Measurements from ENCODE around the gene TAF1. TPM values are rescaled to one million over a fixed set of nuclear protein-coding genes. Genes with fewer than 3 reads are reported as not detected.
"Not testable (repeated sequence)": the region's sequence is repeated elsewhere in the genome, so short reads cannot be mapped to it uniquely, and the experiment has no call there.

TAF1 gene
- total RNA-seq (10 to 100 TPM; 21.2 to 22.8 (median 22.1) TPM), polyA plus RNA-seq (8.6 TPM)
- long read RNA-seq, donor 1, partial matches to known transcripts: 1 of 3 reads
- long read RNA-seq, donor 1, other reads (novel, unspliced or antisense): 2 of 3 reads
- long read RNA-seq, donor 2, full-length matches to known transcripts: 1 of 2 reads
- long read RNA-seq, donor 2, partial matches to known transcripts: 1 of 2 reads
- long read RNA-seq, donor 2, other reads (novel, unspliced or antisense): 0 of 2 reads
- long read RNA-seq, donor 3, full-length matches to known transcripts: 3 of 26 reads
- long read RNA-seq, donor 3, partial matches to known transcripts: 10 of 26 reads
- long read RNA-seq, donor 3, other reads (novel, unspliced or antisense): 13 of 26 reads
- long read RNA-seq, donor 4, partial matches to known transcripts: 0 of 1 reads
- long read RNA-seq, donor 4, other reads (novel, unspliced or antisense): 1 of 1 reads

DNA sequence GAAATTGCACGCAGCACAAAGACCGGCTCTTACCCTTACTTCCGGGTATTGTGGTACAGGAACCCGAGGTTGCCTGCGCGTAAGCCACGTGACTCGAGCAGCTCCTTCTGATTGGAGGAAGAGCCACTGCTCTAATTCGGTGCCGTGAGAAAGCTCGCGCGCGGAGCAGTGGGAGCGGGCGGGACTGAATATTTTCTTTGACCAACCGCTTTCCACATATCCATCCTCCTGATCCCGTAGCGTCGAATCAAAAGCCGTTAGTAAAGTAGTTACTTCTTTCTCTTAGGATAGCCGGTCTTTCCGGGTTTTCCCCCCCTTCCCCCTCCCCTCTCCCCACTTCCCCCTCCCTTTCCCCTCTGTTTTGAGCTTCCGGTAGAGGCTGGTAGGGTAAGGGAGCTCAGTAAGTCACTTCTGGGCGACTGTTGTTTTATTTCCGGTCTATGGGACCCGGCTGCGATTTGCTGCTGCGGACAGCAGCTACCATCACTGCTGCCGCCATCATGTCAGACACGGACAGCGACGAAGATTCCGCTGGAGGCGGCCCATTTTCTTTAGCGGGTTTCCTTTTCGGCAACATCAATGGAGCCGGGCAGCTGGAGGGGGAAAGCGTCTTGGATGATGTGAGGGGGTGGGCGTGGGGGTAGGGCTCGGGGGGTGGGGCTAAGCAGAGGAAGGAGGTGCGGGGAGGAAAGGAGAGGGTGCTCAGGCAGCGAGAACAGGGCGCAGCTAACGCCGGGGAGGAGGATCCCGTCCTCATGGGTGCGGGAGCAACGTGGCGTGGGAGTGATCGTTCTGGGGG is at the start of gene TAF1:
TAF1 (plus strand) TSS at position 483 of the 799 bp plus-strand sequence; CDS start at position 501, 18 bp downstream.
- peak; percentile 94 to 97 for ATAC-seq

DNA sequence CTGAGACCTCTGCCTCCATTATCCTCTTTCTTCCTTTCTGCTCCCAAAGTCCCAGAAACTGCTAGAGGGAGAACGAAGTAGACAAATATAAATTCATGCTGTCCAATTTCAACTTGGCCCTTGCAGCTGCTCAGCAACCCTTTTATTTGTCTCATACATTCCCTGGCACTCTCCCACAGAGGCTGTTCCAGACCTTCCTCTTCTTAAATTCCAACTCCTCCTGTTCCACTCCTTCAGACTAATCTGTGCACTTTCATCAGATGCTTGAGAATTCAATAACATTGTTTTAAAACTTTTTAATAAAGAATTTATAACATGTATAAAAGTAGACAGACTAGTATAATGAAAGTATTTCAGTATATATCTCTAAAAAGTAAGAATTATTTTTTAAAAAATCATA is 49.2 kb upstream of the TAF1 start:
- not testable (repeated sequence) for H3K27ac ChIP-seq (ENCODE audit: low read length)

More for the DNA sequence above, at the start of gene TAF1:
- under 1% methylated on average over 51 of the region's 51 CpGs for WGBS
- no peaks in the 10 kb centered on the region for H3K4me1 ChIP-seq (ENCODE audit: control insufficient read depth, insufficient read depth, low read length)
- no peaks in the 10 kb centered on the region for H3K27me3 ChIP-seq (ENCODE audit: control insufficient read depth, insufficient read depth)
- peak within 1 kb of the TSS; percentile 88 for H3K4me3 ChIP-seq (ENCODE audit: low read length)
- H3K27ac ChIP-seq (ENCODE audit: low read length): peak within 1 kb of the TSS; percentile 98
- DNase-seq: peak; percentile 94 to 97 (median 96)
- intact Hi-C loops (cut with DNase I): loop anchor here in 1 of 4 donors (10.0 kb wide), 1 partner anchor 111 kb away; the partner anchor contains the start of gene ZMYM3
- no peaks in the 10 kb centered on the region for H3K9me3 ChIP-seq (ENCODE audit: control insufficient read depth, low read length)

DNA sequence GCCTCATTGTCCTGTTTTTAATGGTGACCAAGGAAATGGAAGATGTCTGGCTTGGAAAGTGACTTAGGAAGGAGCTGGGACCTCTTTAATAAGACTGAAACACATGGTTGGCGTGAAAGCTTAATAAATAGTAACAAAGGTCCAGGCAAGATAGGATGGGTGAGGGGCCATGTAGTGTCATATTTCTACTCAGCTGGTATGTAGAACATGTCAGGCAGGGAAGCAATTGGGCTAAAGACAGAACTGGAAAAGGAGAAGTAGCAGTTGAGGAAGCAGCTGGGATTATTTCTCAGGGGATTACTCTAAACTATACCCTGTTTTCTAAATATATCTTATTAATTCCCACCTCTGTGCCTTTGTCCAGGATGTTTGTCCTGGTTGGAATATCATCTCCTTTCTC is 46.0 kb upstream of the TAF1 start:
- Histone ChIP-seq H3K4me1 (ENCODE audit: control insufficient read depth, insufficient read depth, low read length) (no peaks in the 10 kb centered on the region), H3K9me3 (ENCODE audit: control insufficient read depth, low read length) (no peaks in the 10 kb centered on the region), H3K27ac (ENCODE audit: low read length) (no peak overlapping the region), H3K27me3 (ENCODE audit: control insufficient read depth, insufficient read depth) (no peaks in the 10 kb centered on the region), H3K4me3 (ENCODE audit: low read length) (no peak overlapping the region)
- intact Hi-C loops (cut with DNase I): no loop called here
- 61% methylated on average over 1 of the region's 1 CpG for WGBS
- ATAC-seq (no peak), DNase-seq (no peak)

More for the DNA sequence above, 49.2 kb upstream of the TAF1 start:
- intact Hi-C loops (cut with DNase I); H3K27me3 ChIP-seq (ENCODE audit: control insufficient read depth, insufficient read depth); H3K4me3 ChIP-seq (ENCODE audit: low read length); DNase-seq; H3K4me1 ChIP-seq (ENCODE audit: control insufficient read depth, insufficient read depth, low read length); H3K9me3 ChIP-seq (ENCODE audit: control insufficient read depth, low read length): not testable (repeated sequence)
- peak; percentile 35 to 41 for ATAC-seq
- WGBS: no CpG with 5 or more reads among the region's 1 CpG

DNA sequence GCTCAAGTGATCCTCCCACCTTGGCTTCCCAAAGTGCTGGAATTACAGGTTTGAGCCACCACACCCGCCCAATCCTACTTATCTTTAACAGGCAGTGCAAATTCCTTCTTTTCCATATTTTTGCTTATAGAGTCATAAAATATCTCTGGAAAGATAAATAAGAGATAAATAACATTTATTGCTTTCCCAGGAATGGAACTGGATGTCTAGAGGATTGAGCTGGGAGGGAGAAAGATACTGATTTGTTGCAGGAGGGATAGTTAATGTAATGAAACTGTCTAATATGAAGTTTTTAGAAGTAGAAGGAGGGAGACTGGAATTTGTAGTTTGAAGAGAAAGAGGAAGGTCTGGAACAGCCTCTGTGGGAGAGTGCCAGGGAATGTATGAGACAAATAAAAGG is 44.4 kb upstream of the TAF1 start:
- intact Hi-C loops (cut with DNase I): no loop called here
- H3K27me3 ChIP-seq (ENCODE audit: control insufficient read depth, insufficient read depth): no peaks in the 10 kb centered on the region
- ATAC-seq: no peak
- no peak overlapping the region for H3K27ac ChIP-seq (ENCODE audit: low read length)
- no peak for DNase-seq
- no peaks in the 10 kb centered on the region for H3K4me1 ChIP-seq (ENCODE audit: control insufficient read depth, insufficient read depth, low read length)
- no peaks in the 10 kb centered on the region for H3K9me3 ChIP-seq (ENCODE audit: control insufficient read depth, low read length)
- WGBS: 85% methylated on average over 1 of the region's 1 CpG
- no peak overlapping the region for H3K4me3 ChIP-seq (ENCODE audit: low read length)

DNA sequence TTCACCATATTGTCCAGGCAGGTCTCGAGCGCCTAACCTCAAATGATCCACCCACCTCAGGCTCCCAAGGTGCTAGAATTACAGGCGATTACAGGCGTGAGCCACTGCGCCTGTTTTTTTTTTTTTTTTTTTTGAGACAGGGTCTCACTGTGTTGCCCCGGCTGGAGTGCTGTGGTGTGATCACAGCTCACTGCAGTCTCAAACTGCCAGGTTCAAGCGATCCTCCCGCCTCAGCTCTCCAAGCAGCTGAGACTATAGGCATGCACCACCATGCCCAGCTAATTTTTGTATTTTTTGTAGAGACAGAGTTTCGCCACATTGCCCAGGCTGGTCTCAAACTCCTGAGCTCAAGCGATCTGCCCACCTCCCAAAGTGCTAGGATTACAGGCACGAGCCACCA is 41.7 kb upstream of the TAF1 start:
- DNase-seq; intact Hi-C loops (cut with DNase I): not testable (repeated sequence)

DNA sequence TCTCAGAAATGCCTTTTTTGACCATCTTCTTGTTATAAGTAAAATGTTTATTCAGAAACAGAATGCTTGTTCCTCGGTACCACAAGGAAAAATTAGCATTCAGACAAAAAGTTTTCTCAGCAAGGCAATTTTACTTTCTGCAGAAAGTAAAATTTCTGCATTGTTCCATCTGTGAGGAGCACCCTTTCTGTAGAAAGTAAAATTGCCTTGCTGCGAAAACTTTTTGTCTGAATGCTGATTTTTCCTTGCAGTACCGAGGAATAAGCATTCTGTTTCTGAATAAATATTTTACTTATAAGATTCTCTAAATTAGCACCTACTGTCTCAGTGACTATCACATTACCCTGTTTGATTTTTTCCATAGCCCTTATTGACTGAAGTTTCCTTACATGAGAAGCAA is 39.8 kb upstream of the TAF1 start:
- ATAC-seq (no peak), DNase-seq (no peak)
- no peaks in the 10 kb centered on the region for H3K4me1 ChIP-seq (ENCODE audit: control insufficient read depth, insufficient read depth, low read length)
- H3K27me3 ChIP-seq (ENCODE audit: control insufficient read depth, insufficient read depth): no peaks in the 10 kb centered on the region
- H3K9me3 ChIP-seq (ENCODE audit: control insufficient read depth, low read length): no peaks in the 10 kb centered on the region
- intact Hi-C loops (cut with DNase I): no loop called here
- no peak overlapping the region for H3K27ac ChIP-seq (ENCODE audit: low read length)
- WGBS: 98% methylated on average over 3 of the region's 3 CpGs
- H3K4me3 ChIP-seq (ENCODE audit: low read length): no peak overlapping the region

More for the DNA sequence above, 41.7 kb upstream of the TAF1 start:
- not testable (repeated sequence) for H3K27me3 ChIP-seq (ENCODE audit: control insufficient read depth, insufficient read depth); H3K4me1 ChIP-seq (ENCODE audit: control insufficient read depth, insufficient read depth, low read length); H3K9me3 ChIP-seq (ENCODE audit: control insufficient read depth, low read length); ATAC-seq; H3K27ac ChIP-seq (ENCODE audit: low read length); H3K4me3 ChIP-seq (ENCODE audit: low read length)
- 97% methylated on average over 11 of the region's 11 CpGs for WGBS

DNA sequence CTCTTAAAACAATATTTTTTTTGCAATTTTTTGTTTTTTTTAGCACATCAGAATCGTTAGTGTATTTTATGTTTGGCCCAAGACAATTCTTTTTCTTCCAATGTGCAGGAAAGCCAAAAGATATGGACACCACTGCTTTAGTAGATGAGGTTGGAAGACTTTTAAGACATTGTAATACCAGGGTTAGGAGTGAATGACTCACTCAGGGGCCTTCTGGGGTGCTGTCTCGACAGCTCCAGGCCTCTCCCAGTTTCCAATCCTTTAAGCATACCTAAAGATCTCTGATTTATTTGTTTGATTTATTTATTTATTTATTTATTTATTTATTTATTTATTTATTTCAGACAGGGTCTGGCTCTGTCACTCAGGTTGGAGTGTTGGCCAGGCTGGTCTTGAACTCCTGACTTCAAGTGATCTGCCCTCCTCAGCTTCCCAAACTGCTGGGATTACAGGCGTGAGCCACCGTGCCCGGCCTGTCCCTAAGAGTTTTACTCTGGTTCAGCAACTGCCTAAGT is 16.9 kb upstream of the TAF1 start:
- WGBS: 63% methylated on average over 2 of the region's 5 CpGs
- H3K4me1 ChIP-seq (ENCODE audit: control insufficient read depth, insufficient read depth, low read length); intact Hi-C loops (cut with DNase I): not testable (repeated sequence)

DNA sequence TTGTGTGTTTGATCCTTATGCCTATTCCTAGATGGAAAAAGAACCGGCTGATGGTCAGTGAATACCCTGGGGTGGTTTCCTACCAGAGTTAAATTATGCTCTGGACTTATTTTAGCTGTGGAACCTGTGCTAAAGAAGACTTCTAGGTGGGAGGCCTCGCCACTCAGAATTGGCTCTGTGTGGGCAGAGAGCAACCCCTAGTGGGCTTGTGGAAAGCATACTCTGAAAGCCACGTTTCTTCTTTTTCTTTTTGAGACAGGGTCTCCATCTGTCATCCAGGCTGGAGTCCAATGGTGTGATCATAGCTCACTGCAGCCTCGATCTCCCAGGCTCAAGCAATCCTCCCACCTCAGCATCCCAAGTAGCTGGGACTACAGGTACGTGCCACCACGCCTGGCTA is 16.3 kb upstream of the TAF1 start:
- intact Hi-C loops (cut with DNase I); H3K27me3 ChIP-seq (ENCODE audit: control insufficient read depth, insufficient read depth); DNase-seq; H3K27ac ChIP-seq (ENCODE audit: low read length); H3K4me1 ChIP-seq (ENCODE audit: control insufficient read depth, insufficient read depth, low read length); H3K9me3 ChIP-seq (ENCODE audit: control insufficient read depth, low read length); H3K4me3 ChIP-seq (ENCODE audit: low read length): not testable (repeated sequence)
- peak in 1 of 2 donors; percentile 40 for ATAC-seq
- 20% methylated on average over 2 of the region's 6 CpGs for whole genome bisulfite sequencing

More for the DNA sequence above, 16.9 kb upstream of the TAF1 start:
- not testable (repeated sequence) for DNase-seq; ATAC-seq; H3K4me3 ChIP-seq (ENCODE audit: low read length); H3K27ac ChIP-seq (ENCODE audit: low read length); H3K9me3 ChIP-seq (ENCODE audit: control insufficient read depth, low read length); H3K27me3 ChIP-seq (ENCODE audit: control insufficient read depth, insufficient read depth)

DNA sequence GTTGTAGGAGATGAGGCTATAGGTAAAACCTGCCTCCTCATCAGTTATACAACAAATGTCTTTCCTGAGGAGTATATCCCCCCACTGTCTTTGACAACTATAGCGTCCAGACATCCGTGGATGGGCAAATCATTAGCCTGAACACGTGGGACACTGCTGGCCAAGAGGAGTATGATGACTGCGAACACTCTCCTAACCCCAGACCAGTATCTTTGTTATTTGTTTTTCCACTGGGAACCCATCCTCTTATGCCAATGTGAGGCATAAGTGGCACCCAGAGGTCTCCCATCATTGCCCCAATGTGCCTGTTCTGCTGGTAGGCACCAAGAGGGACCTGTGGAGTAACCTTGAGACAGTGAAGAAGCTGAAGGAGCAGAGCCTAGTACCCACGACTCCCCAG is 13.7 kb upstream of the TAF1 start:
- DNase-seq; H3K27ac ChIP-seq (ENCODE audit: low read length); H3K4me1 ChIP-seq (ENCODE audit: control insufficient read depth, insufficient read depth, low read length); intact Hi-C loops (cut with DNase I); H3K27me3 ChIP-seq (ENCODE audit: control insufficient read depth, insufficient read depth); H3K4me3 ChIP-seq (ENCODE audit: low read length); H3K9me3 ChIP-seq (ENCODE audit: control insufficient read depth, low read length); ATAC-seq: not testable (repeated sequence)
- WGBS: 89% methylated on average over 5 of the region's 5 CpGs

DNA sequence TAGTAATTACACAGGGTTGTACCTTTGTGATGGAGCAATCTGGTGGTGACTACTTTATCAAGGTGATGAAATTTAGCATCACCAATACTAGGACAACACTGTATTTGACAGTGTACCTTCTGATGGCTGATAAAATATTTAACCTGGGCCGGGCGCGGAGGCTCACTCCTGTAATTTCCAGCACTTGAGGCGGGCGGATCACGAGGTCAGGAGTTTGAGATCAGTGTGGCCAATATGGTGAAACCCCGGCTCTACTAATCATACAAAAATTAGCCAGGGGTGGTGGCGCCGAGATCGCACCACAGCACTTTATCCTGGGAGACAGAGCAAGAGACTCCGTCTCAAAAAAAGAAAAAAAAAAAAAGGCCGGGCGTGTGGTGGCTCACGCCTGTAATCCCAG is 1.9 kb upstream of the TAF1 start:
- Histone ChIP-seq H3K27ac (ENCODE audit: low read length) (no peak overlapping the region), H3K9me3 (ENCODE audit: control insufficient read depth, low read length) (no peaks in the 10 kb centered on the region), H3K4me1 (ENCODE audit: control insufficient read depth, insufficient read depth, low read length) (no peaks in the 10 kb centered on the region), H3K27me3 (ENCODE audit: control insufficient read depth, insufficient read depth) (no peaks in the 10 kb centered on the region), H3K4me3 (ENCODE audit: low read length) (no peak overlapping the region)
- DNase-seq (no peak), ATAC-seq (no peak)
- 98% methylated on average over 14 of the region's 14 CpGs for WGBS
- intact Hi-C loops (cut with DNase I): loop anchor here in 1 of 4 donors (10.0 kb wide), 1 partner anchor 109 kb away; the partner anchor contains the start of gene ZMYM3

Data from right cardiac atrium (tissue), 5 donors.